NCI-H345 treated with DMSO at 0.1 percent for 48 hours (cell line): ENCODE data around the gene TMEM69.
"Not testable (repeated sequence)": the region's sequence is repeated elsewhere in the genome, so short reads cannot be mapped to it uniquely, and the experiment has no call there.

Experiments
- DNase-seq: peaks from one replicate; lab custom pipeline; 2025; ENCODE audit not compliant: unreplicated experiment; lab: John Stamatoyannopoulos, UW

Gene TMEM69, protein sequence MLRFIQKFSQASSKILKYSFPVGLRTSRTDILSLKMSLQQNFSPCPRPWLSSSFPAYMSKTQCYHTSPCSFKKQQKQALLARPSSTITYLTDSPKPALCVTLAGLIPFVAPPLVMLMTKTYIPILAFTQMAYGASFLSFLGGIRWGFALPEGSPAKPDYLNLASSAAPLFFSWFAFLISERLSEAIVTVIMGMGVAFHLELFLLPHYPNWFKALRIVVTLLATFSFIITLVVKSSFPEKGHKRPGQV

GRCh38 chr1:45687754-45688740, at the start of gene TMEM69:
Gene TMEM69, plus strand, starts transcription at chr1:45688181. Its CDS starts 2,888 bp downstream, at chr1:45691069.
- DNase-seq, result peak; percentile 83

DNA sequence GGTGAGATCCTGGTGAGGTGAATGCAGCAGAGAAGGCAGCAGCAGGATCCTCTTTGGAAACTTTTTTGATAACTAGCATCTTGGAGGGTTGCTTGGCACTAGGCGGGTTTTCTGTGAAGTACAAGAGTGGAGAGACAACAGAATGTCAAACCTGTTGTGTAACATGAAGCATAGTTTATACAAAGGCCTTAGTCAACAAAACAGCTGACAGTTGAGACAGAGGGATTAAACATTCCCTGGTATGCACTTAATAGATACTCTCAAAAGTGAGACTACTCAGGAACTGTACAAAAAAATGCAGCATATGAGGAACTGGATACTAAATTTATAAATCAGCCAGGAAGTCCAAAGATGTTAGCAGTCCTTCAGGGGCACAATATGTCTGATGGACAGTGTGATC, 47.7 kb upstream of the TMEM69 start:
- DNase-seq, result no peak

DNA sequence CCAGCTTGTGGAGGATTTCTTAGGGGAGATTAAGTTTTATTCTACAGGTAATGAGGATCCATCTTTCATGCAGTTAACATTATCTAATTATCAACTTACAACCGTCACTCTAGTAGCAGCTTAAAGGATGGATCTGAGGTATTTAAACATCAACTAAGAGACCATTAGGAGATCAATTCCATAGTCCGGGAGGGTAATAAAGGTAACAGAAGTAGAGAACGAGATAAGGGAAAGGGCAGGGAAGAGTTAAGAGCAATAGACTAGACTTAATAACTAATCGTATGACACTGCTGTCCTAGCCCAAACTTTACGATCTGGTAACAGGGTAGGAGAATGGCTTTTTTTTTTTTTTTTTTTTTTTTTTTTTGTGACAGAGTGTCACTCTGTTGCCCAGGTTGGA, 44.7 kb upstream of the TMEM69 start:
- DNase-seq, result no peak

- DNase-seq, result no peak
These were observed 44.0 kb upstream of the TMEM69 start for GRCh38 chr1:45643978-45644377.

DNA sequence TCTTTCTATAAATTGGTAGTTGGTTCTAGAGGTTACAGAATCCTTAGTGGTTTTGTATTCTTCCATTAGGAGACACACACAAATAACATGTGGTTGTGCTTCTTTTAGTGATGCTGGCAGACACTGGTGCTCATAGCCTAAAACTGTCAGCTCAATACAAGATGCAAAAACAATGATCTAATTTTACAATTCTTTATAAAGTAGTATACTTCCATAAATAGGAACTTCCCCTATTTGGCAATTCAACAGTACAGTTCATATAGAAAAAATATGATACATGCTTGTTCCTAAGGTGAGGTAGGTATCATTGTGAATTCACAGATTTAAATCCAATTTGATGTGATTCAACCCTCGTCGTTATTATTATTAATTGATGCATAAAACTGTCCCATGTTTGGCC, 43.3 kb upstream of the TMEM69 start:
- DNase-seq, result no peak

GRCh38 chr1:45647248-45648021, 40.5 kb upstream of the TMEM69 start:
- no peak for DNase-seq

DNA sequence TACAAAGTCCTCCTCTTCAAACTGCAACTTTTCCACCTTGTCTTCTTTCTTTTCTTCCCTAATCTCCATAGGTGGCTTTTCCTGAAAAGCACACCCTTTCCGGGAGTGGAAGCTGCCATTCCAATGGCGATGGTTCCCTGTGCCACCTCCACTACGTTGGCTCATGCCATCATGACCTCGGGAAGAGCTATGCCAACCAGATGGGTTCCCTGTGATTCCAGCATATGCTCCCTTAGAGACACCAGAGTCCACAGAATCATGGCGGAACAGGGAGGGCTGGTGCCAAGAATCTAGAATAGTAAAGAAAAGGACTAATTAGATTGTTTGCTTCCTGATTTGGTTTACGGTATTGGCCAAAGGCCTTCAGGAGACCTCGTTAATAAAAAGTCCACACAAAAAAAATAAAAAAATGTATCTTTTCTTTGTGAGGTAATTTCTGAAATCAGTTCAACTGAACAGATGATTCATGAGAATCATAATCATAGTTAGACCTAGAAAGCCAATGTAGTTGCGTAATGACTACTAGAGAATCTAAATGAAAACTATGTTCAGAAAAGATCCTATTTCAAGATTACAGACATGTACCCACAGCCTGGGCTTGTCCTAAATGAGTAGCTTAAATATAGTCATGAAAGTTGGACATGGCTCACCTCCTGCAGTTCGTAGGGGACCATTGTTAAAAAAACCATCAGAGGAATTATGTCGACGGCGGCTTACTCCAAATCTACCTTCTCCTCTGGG, 33.3 kb upstream of the TMEM69 start:
- DNase-seq, result no peak

GRCh38 chr1:45656573-45657226, 31.3 kb upstream of the TMEM69 start:
- DNase-seq, result no peak

DNA sequence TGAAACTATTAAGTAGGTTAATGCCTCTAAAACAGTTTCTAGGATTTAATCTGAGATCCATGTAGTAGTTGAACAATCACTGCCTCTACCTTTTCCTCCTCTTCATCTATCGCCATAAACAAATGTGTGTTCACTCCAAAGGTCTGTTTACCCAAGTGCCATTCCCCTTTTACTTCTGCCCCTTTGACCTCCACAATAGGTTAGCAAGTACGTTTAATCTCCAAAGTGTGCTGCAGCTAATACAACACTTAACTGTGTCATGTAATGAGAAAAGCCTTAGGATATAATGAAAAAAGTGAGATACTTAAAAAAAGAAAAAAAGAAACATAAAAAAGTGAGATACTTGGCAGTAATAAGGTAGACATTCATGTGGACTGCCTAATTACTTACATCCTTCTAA, 29.8 kb upstream of the TMEM69 start:
- no peak for DNase-seq

DNA sequence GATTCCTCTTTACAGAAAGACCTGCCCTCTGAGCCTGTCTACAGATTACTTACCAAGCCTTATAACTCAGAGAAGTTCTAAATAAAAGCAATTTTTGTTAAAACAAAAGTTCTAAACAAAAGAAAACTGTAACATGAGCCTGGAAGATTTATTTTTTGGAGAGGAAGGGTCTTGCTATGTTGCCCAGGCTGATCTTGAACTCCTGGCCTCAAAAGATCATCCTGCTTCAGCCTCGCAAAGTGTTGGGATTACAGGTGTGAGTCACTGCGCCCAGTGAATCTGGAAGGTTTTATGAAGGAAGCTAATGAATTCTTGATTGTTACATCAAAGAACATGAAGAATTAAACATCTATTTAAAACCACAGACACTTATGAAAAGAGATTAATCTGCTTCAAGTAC, 28.8 kb upstream of the TMEM69 start:
- no peak for DNase-seq

GRCh38 chr1:45660336-45660735, 27.6 kb upstream of the TMEM69 start:
- DNase-seq, result no peak

- DNase-seq, result no peak
These were observed 21.1 kb upstream of the TMEM69 start for GRCh38 chr1:45666836-45667235.

DNA sequence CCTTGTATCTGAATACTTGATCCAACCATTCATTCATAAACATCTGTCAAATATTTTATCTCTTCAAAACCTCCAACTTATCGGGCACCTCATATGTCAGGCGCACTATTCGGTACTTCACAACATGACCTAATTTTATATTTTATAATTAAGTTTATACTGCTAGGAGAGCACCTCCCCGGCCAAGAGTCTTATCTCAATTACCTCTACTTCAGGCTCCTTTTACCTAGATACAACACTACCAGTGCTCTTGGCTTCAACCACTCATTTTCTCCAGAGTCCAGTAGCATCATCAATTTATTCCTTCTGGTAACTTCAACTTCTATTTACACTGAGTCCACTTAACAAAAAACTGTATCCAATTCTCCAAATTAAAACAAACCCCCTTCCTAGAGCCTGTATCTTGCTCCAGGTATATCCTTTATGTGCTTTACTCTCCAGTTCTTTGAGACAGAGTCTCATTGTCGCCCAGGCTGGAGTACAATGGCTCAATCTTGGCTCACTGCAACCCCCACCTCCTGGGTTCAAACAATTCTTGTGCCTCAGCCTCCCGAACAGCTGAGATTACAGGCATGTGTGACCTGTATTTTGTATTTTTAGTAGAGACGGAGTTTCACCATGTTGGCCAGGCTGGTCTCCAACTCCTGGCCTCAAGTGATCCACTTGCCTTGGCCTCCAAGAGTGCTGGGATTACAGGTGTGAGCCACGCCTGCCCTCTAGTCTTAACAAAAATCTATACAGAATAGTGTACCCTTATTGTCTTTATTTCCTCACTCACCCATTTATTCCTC, 20.5 kb upstream of the TMEM69 start:
- no peak for DNase-seq

- no peak for DNase-seq
These were observed 19.5 kb upstream of the TMEM69 start for GRCh38 chr1:45668526-45668925.

- no peak for DNase-seq
These were observed 18.6 kb upstream of the TMEM69 start for GRCh38 chr1:45669379-45669778.

DNA sequence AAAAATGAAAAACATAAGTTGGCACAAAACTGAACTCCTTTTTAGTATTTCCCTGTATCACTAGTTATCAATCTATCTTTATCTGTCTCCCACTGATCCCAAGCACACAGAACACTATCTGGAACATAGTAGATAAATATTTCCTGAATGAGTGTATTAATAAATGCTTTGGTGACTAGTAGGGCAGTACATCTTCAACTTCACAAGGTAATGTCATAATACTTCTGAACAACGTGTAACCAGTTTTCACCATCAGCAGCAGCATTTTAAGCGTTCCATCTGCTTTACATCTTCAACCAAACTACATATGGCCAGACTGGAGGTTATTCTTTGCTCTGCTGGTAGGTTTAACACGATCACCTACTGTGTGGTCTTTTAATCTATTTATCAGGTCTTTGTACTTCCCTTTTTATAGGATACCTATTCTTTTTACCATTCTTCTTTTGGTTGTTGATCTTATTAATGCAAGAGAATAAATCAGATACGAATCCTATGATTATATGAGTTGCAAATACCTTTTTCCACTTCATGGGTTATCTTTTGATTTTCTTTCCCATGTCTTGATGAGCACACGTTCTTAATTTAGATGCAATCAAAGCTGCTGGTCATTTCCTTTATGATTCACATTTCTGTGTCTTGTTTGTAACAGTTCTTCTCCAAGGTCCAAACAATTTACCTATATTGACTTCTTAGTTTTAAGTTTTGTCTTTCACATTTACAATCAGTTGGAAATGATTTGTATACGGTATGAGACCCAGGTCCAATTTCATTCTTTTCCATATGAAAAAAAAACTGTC, 17.9 kb upstream of the TMEM69 start:
- no peak for DNase-seq

- DNase-seq, result no peak
These were observed 14.0 kb upstream of the TMEM69 start for GRCh38 chr1:45673956-45674355.

- DNase-seq, result no peak
These were observed 13.5 kb upstream of the TMEM69 start for GRCh38 chr1:45674478-45674877.

DNA sequence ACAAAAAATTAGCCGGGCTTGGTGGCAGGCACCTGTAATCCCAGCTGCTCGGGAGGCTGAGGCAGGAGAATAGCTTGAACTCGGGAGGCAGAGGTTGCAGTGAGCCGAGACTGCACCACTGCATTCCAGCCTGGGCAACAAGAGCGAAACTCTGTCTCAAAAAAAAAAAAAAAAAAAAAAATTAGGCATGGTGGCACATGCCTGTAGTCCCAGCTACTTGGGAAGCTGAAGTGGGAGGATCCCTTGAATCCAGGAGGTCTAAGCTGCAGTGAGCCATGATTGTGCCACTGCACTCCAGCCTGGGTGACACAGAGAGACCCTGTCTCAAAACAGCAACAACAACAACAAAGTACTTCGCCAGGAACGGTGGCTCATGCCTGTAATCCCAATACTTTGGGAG, 11.4 kb upstream of the TMEM69 start:
- DNase-seq, result not testable (repeated sequence)
